K562 (cell line): ENCODE data around the gene AFAP1. TPM values are rescaled to one million over a fixed set of nuclear protein-coding genes. Genes with fewer than 3 reads are reported as not detected.
A peak's percentile ranks its signal among the peaks of the same experiment; 100 is the strongest.

ENCODE experiments used
- ATAC-seq: fragments of 200-7000 bp; cut with Tn5 transposase; 3 replicates; pipeline ENCODE4 v1.9.1; 2020; ENCODE audit warnings: moderate library complexity
- BruUV-seq: library from RNA; stranded (reverse); fragments of 400-500 nt; replicated peaks from 2 replicates; lab custom pipeline; 2021; lab: Mats Ljungman, UMichigan
- CTCF ChIA-PET: fragments of 300-600 bp; formaldehyde crosslinking; extraction: SDS; loops from one replicate; lab custom pipeline; 2021; ENCODE audit warnings: low intra/inter-chr PET ratio; lab: Yijun Ruan, JAX
- POLR2A ChIA-PET: fragments of 300-600, 350-650 bp; sonication (Branson Sonifier 250); formaldehyde crosslinking; extraction: SDS; loops from one replicate; lab custom pipeline; 2021; ENCODE audit warnings: antibody characterized with exemption, inconsistent platforms; lab: Yijun Ruan, JAX
- DNase-seq, 4 experiments: peaks; one replicate each; pipeline versions ENCODE4 v3.0.0 to v3.0.0-alpha.2; 2011 to 2018; ENCODE audit warnings: low spot score in 3 of 4, mixed read lengths in 3 of 4; ENCODE audit errors: extremely low read depth in 1 of 4
- FAIRE-seq: peaks from 2 replicates; lab custom pipeline; 2011; peaks lifted over from hg19 to GRCh38; lab: Jason Lieb, UNC
- H2AFZ ChIP-seq: 2 replicates; pipeline ENCODE4 v1.6.0; 2011; ENCODE audit warnings: low read depth, low read length, control low read depth, inconsistent platforms
- H3K27ac ChIP-seq: fragments of 200-600 bp; 3 replicates; pipeline ENCODE4 v1.8.0; 2011; ENCODE audit warnings: low read depth, mild to moderate bottlenecking, control low read depth, inconsistent platforms, low read length, moderate library complexity, mixed read lengths; ENCODE audit errors: extremely low read depth
- H3K27me3 ChIP-seq, 2 experiments: fragments of 300-600 bp in 1 of 2; 2 replicates in 1 of 2; 3 replicates in 1 of 2; pipeline versions ENCODE4 v1.6.0 to v1.8.0; 2011; ENCODE audit warnings: inconsistent platforms in 2 of 2, low read length in 2 of 2, mild to moderate bottlenecking in 1 of 2, mixed read lengths in 1 of 2, moderate library complexity in 1 of 2; ENCODE audit not compliant: control insufficient read depth in 2 of 2, insufficient read depth in 2 of 2
- H3K36me3 ChIP-seq: fragments of 300-600 bp; 3 replicates; pipeline ENCODE4 v1.8.0; 2011; ENCODE audit warnings: mild to moderate bottlenecking, low read length, inconsistent platforms; ENCODE audit not compliant: control insufficient read depth, insufficient read depth
- H3K4me1 ChIP-seq, 2 experiments: fragments of 200-600 bp in 1 of 2; replicated peaks in 1 of 2; 2 replicates in 1 of 2; 3 replicates in 1 of 2; pipeline versions ENCODE4 v1.5.1 to v1.8.0; 2011; ENCODE audit warnings: inconsistent platforms in 2 of 2, low read length in 2 of 2, mild to moderate bottlenecking in 1 of 2, mixed read lengths in 1 of 2, moderate library complexity in 1 of 2; ENCODE audit not compliant: control insufficient read depth in 2 of 2, insufficient read depth in 2 of 2
- H3K4me2 ChIP-seq: 2 replicates; pipeline ENCODE4 v1.6.1; 2011; ENCODE audit warnings: low read length, control low read depth, inconsistent platforms, mixed read lengths; ENCODE audit not compliant: insufficient read depth
- H3K4me3 ChIP-seq: fragments of 200-600 bp; sonication (generic), shearing (Covaris generic); 2 replicates; pipeline ENCODE4 v1.5.1; 2016; ENCODE audit warnings: control low read depth, inconsistent platforms
- H3K79me2 ChIP-seq: fragments of 200-600 bp; 3 replicates; pipeline ENCODE4 v1.8.0; 2011; ENCODE audit warnings: low read length, inconsistent platforms; ENCODE audit not compliant: control insufficient read depth, insufficient read depth
- H3K9ac ChIP-seq, 2 experiments: 2 replicates each; pipeline versions ENCODE4 v1.6.0 to v1.6.1; 2011; ENCODE audit warnings: low read depth in 2 of 2, low read length in 2 of 2, control low read depth in 1 of 2, inconsistent platforms in 1 of 2, mild to moderate bottlenecking in 1 of 2, mixed read lengths in 1 of 2; ENCODE audit not compliant: insufficient read depth in 1 of 2
- H3K9me1 ChIP-seq: one replicate; pipeline ENCODE4 v1.6.0; 2011; ENCODE audit warnings: inconsistent platforms, mild to moderate bottlenecking, low read length, moderate library complexity; ENCODE audit not compliant: control insufficient read depth, insufficient read depth
- H3K9me3 ChIP-seq: replicated peaks from 2 replicates; pipeline ENCODE4 v1.5.1; 2011; ENCODE audit warnings: low read depth, low read length, inconsistent platforms; ENCODE audit not compliant: control insufficient read depth, insufficient read depth
- H4K20me1 ChIP-seq: replicated peaks from 2 replicates; pipeline ENCODE4 v1.6.1; 2011; ENCODE audit warnings: low read length, inconsistent platforms, mixed read lengths; ENCODE audit not compliant: control insufficient read depth, insufficient read depth
- ZNF239 ChIP-seq: fragments of 250-450 bp; sonication (Bioruptor Pico); IDR thresholded peaks from 2 replicates; pipeline ENCODE4 v1.4.0; 2020; ENCODE audit warnings: mild to moderate bottlenecking
- ZNF354B ChIP-seq: fragments of 250-450 bp; sonication (Bioruptor Pico); IDR thresholded peaks from 2 replicates; pipeline ENCODE4 v1.4.0; 2020
- WGBS: fragments of 100-300 bp; shearing (Covaris generic); methylation state at CpG from one replicate; pipeline ENCODE4 v1.1.6; 2016; ENCODE audit warnings: low coverage, mixed read lengths; ENCODE audit not compliant: insufficient coverage; ENCODE audit errors: missing lambda C conversion rate; 5-methylcytosine and 5-hydroxymethylcytosine counted together
- in situ Hi-C: fragments of 300-500 bp; cut with MboI; formaldehyde crosslinking; loops from 4 replicates; pipeline ENCODE4 v1.15.0; 2018; ENCODE audit warnings: inconsistent platforms, mixed read lengths
- intact Hi-C: fragments of 100-400 bp; cut with micrococcal nuclease; formaldehyde crosslinking; loops from 2 replicates; pipeline ENCODE4 v1.14.2; 2022
- polyA plus RNA-seq, 8 experiments: library from polyadenylated mRNA; depleted of rRNA in 4 of 8; stranded (reverse) in 5 of 8; unstranded in 3 of 8; fragments of >200 nt; fragmentation: Nextera tagmentation in 2 of 8; fragmentation: Illumina TruSeq in 1 of 8; extraction: Ambion mirVana in 2 of 8; extraction: Trizol in 1 of 8; gene quantifications; 2 replicates each; pipeline versions ENCODE4 v1.2.1 to v1.2.3, GENCODE V29; 2011 to 2014; ENCODE audit warnings: inconsistent platforms in 1 of 8, missing spikeins in 1 of 8
- total RNA-seq, 7 experiments: library from RNA; depleted of rRNA in 6 of 7; stranded (reverse); fragments of >200 nt in 6 of 7; fragmentation: Illumina TruSeq in 2 of 7; extraction: Trizol in 2 of 7; gene quantifications; 2 replicates each; pipeline versions ENCODE4 v1.2.1 to v1.2.3, GENCODE V29; 2011 to 2021; ENCODE audit warnings: low replicate concordance in 1 of 7
- TF ChIP-seq, protein P1 (sequence below): fragments of 450-650 bp; formaldehyde crosslinking; IDR thresholded peaks from 2 replicates; pipeline ENCODE4 v1.4.0; 2020; ENCODE audit warnings: mild to moderate bottlenecking, mixed read lengths

Gene AFAP1
- total and polyA plus RNA-seq, 9 of the 15 experiments (the other 6 are each of a cell fraction or from before 2014, with no cell fraction given): 0.07 to 0.42 (median 0.12) TPM; not detected in 1

DNA sequence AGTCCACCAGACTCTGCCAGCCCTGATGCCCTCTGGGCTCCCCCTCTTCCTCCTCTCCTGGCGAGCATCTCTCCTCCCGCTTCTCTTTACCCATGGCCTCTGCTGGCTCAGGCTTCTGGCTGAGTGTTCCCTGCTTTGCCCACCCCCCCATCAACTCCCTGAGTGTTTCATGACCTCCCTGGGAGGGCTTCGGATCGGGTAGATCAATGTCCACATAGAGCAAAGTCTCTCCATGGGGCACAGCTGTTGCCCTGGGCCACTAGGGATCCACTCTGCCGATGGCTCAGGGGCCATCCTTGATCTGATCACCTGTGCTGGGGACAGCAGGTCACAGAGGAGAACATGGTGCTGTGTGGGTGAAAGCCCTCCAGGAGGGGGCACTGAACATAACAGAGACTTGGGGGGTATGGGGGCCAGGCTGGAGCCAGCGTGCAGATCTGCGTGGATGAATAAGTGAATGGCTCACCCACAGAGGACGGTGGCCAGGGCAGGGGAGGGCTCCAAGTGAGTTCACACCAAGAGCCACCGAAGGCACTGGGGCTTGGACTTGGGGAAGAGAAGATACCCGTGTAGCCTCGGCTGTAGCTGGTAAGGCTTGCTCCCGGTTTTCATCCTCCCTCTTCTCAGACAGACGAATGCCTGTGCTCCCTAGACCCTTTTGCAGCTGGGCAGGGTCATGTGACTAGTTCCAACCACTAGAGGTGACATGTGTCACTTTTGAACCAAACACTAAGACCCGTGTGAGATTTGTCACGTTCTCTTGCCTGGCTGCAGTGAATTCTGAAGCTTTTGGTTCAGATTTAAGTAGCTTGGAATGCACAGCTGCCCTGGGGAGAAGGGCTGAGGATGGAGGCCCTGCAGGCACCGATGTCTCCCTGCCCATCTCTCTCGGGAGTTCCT lies 23.2 kb upstream of the AFAP1 start:
- no TSS peak for BruUV-seq
- Histone ChIP-seq H3K27ac (no peak overlapping the region), H4K20me1 (peaks cover 13% of the 10 kb centered on the region), H3K9me1 (peaks cover 3% of the 10 kb centered on the region), H3K79me2 (no peaks in the 10 kb centered on the region), H3K27me3 (peaks cover 26 to 71% of the 10 kb centered on the region in 2 experiments; a peak in 3 of 5 replicates), H3K4me1 (no peaks in the 10 kb centered on the region; a peak in 1 of 5 replicates), H2AFZ (no peak overlapping the region), H3K9ac (no peak overlapping the region), H3K4me2 (no peak overlapping the region), H3K4me3 (no peak overlapping the region), H3K36me3 (no peaks in the 10 kb centered on the region), H3K9me3 (no peaks in the 10 kb centered on the region)
- no peak for DNase-seq
- TF ChIP-seq ZNF239 (no peak), ZNF354B (no peak)
- TF ChIP-seq, protein P1, sequence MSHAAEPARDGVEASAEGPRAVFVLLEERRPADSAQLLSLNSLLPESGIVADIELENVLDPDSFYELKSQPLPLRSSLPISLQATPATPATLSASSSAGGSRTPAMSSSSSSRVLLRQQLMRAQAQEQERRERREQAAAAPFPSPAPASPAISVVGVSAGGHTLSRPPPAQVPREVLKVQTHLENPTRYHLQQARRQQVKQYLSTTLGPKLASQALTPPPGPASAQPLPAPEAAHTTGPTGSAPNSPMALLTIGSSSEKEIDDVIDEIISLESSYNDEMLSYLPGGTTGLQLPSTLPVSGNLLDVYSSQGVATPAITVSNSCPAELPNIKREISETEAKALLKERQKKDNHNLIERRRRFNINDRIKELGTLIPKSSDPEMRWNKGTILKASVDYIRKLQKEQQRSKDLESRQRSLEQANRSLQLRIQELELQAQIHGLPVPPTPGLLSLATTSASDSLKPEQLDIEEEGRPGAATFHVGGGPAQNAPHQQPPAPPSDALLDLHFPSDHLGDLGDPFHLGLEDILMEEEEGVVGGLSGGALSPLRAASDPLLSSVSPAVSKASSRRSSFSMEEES (CRISPR knock-in tag): peak; percentile 71
- no peak for ATAC-seq
- in situ Hi-C loops: no loop called here
- ChIA-PET POLR2A (interaction anchor here (0.5 kb wide), 1 partner anchor 145 kb away, joined by 5 read pairs; no protein-coding TSS in a partner anchor), CTCF (no interaction called here)
- no peak for FAIRE-seq
- WGBS: 0% methylated on average over 16 of the region's 17 CpGs
- intact Hi-C loops: no loop called here
